ENCODE results near the gene IFIT5.
"Not testable (repeated sequence)": the region's sequence is repeated elsewhere in the genome, so short reads cannot be mapped to it uniquely, and the experiment has no call there.

The IFIT5 gene

DNA sequence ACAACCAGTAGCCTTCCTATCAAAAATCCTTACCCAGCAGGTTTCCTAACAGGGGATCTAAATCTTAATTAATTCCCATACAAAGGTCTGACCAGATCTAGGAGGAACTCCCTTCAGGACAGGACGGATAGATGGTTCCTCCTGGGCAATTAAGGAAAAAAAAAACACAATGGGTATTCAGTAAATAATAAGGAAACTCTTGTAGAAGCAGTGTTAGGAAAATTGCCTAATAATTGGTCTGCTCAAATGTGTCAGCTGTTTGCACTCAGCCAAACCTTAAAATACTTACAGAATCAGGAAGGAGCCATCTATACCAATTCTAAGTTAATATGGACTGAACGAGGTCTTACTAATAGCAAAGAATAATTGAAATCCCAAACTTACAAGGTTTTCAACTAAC is 3.2 kb upstream of the IFIT5 start:
- H3K27me3 Mint-ChIP-seq, H3K27ac Mint-ChIP-seq, H3K4me3 Mint-ChIP-seq: not testable (repeated sequence)

GRCh38 chr10:89412276-89412675 is 2.1 kb upstream of the IFIT5 start:
- not testable (repeated sequence) for H3K9me3 Mint-ChIP-seq, ATAC-seq, H3K27ac Mint-ChIP-seq, H3K27me3 Mint-ChIP-seq
- Mint-ChIP-seq H3K4me3 (peak overlapping the region; percentile 31 to 48), H3K4me1 (peaks cover 39% of the 10 kb centered on the region)
- DNase-seq: peak; percentile 40 to 48

More for the DNA sequence above, 3.2 kb upstream of the IFIT5 start:
- ATAC-seq, H3K9me3 Mint-ChIP-seq, DNase-seq: not testable (repeated sequence)
- H3K4me1 Mint-ChIP-seq: peaks cover 31% of the 10 kb centered on the region

GRCh38 chr10:89413398-89413912 is 913 bp upstream of the IFIT5 start:
- Mint-ChIP-seq H3K9me3 (peaks cover 5 to 10% of the 10 kb centered on the region in 2 donors), H3K27ac (peak overlapping the region; percentile 97 to 98), H3K4me1 (peaks cover 51% of the 10 kb centered on the region)

DNA sequence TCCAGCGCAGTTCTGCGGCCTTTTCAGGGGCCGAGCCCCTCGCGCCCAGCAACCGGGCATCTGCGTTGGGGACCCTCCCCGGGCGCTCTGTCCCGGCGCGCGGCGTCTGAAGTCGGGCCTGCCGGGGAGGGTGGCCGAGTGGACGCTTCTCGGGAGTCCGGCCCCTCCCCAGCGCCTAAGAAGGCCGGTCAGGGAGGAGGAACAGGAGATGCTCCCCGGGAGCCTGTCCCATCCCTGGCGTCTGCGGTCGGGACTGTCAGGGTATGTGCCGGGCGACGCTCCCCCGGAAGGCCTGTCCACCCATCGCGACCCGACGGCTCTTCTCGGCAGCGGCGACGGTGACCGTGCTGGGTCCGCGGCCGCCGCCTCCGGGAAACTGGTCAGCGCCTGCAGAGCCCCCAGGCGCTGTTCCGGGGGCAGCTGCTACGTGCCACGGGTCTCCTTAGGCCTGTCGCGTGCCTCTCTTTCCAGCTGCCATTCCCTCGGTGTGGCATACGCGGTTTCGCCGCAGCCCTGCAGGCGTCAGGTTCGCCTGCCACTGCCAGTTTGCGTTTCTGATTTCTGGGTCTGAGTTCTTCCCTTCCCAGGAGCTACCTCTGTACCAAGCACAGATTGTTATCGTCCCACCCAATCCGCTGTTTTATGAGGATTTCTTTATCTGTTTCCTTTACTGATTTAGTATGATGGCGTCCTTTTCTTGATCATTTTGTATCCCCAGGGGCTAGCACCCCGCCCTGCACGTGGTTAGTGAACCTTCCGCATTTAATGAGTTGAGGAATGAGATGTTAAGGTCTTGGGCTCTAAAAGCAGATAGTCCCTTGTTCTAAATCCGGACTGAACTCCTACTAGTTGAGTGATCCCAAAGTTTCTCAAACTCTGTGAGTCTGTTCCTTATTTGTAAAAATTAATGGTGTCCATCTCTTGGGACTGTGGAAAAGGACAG is 782 bp downstream of the IFIT5 start:
- ATAC-seq: peak; percentile 66
- DNase-seq: peak in 1 of 2 donors; percentile 23
- peak overlapping the region; percentile 95 to 97 for H3K27ac Mint-ChIP-seq
- H3K9me3 Mint-ChIP-seq: peaks cover 5 to 10% of the 10 kb centered on the region in 2 donors
- peaks cover 51% of the 10 kb centered on the region for H3K4me1 Mint-ChIP-seq
- no peaks in the 10 kb centered on the region for H3K27me3 Mint-ChIP-seq
- peak overlapping the region; percentile 96 to 99 for H3K4me3 Mint-ChIP-seq

More at GRCh38 chr10:89413398-89413912, 913 bp upstream of the IFIT5 start:
- no peak for ATAC-seq
- Mint-ChIP-seq H3K27me3 (no peaks in the 10 kb centered on the region), H3K4me3 (peak overlapping the region; percentile 96 to 99)
- no peak for DNase-seq

DNA sequence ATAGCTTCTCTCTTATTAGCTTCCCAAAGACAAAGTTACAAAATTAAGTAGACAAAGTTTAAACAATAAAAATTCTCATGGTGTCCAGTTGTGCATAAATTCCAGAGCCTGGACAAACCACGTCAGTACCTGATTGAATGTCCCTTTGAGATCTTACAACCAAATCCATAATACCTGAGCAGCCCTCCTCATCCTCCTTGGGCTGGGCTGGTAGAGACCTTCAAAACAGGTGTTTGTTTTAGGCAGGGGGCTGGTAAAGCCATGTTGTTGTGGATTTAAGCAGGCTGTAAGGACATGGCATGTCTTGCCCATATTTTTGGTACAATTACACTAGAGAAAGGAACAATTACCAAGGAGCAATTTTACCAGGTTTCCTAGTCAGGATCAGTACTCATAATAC is 2.1 kb downstream of the IFIT5 start:
- ATAC-seq (no peak), DNase-seq (no peak)
- Mint-ChIP-seq H3K9me3 (peaks cover 5 to 10% of the 10 kb centered on the region in 2 donors), H3K27ac (peak overlapping the region in 1 of 2 donors; percentile 25), H3K27me3 (no peaks in the 10 kb centered on the region), H3K4me3 (peak overlapping the region; percentile 96 to 99), H3K4me1 (peaks cover 44% of the 10 kb centered on the region)

- Mint-ChIP-seq H3K27me3 (no peaks in the 10 kb centered on the region), H3K9me3 (no peaks in the 10 kb centered on the region), H3K4me1 (peaks cover 31% of the 10 kb centered on the region), H3K4me3 (peak overlapping the region in 1 of 2 donors; percentile 6), H3K27ac (no peak overlapping the region)
- no peak for DNase-seq
- no peak for ATAC-seq
These were observed 5.2 kb downstream of the IFIT5 start for GRCh38 chr10:89419548-89419947.

DNA sequence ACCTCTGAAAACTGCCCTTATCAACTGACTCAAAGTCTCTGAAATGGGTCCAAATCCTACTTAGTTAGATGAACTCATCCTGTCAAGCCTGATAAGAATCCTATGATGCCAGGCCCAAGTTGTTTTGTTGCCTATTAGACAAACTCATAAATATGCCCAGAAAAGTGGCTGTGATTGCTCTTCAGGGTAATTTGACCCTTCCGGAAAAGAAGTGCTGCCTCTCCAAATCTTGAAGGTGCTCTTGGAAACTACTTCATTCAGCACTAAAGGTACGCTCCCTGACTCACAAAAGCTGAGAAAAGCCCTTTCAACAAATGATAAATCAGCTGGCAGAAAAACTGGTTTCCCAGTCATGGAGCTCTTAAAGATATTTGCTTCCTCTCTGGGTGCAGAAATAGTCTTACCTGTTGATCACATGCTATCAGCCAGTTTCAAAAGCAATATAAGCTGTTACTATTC is 6.7 kb downstream of the IFIT5 start:
- Mint-ChIP-seq H3K9me3 (no peaks in the 10 kb centered on the region), H3K27ac (no peak overlapping the region), H3K27me3 (no peaks in the 10 kb centered on the region), H3K4me3 (no peak overlapping the region), H3K4me1 (peaks cover 21% of the 10 kb centered on the region)
- DNase-seq (no peak), ATAC-seq (no peak)

- H3K27ac Mint-ChIP-seq: no peak overlapping the region
- peaks cover 9% of the 10 kb centered on the region for H3K27me3 Mint-ChIP-seq
- H3K4me1 Mint-ChIP-seq: no peaks in the 10 kb centered on the region
- DNase-seq (no peak), ATAC-seq (no peak)
- no peak overlapping the region for H3K4me3 Mint-ChIP-seq
- H3K9me3 Mint-ChIP-seq: no peaks in the 10 kb centered on the region
These were observed 10.6 kb downstream of the IFIT5 start for GRCh38 chr10:89425000-89425399.

- Mint-ChIP-seq H3K27ac (no peak overlapping the region), H3K4me3 (no peak overlapping the region), H3K9me3 (no peaks in the 10 kb centered on the region), H3K4me1 (no peaks in the 10 kb centered on the region), H3K27me3 (peaks cover 9% of the 10 kb centered on the region)
- no peak for DNase-seq
- ATAC-seq: peak; percentile 64
These were observed 12.0 kb downstream of the IFIT5 start for GRCh38 chr10:89426230-89426868.

- Mint-ChIP-seq H3K9me3 (no peaks in the 10 kb centered on the region), H3K4me3 (no peak overlapping the region), H3K27me3 (peaks cover 9% of the 10 kb centered on the region), H3K27ac (no peak overlapping the region), H3K4me1 (no peaks in the 10 kb centered on the region)
- no peak for DNase-seq
- ATAC-seq: no peak
These were observed 13.3 kb downstream of the IFIT5 start for GRCh38 chr10:89427629-89428028.

DNA sequence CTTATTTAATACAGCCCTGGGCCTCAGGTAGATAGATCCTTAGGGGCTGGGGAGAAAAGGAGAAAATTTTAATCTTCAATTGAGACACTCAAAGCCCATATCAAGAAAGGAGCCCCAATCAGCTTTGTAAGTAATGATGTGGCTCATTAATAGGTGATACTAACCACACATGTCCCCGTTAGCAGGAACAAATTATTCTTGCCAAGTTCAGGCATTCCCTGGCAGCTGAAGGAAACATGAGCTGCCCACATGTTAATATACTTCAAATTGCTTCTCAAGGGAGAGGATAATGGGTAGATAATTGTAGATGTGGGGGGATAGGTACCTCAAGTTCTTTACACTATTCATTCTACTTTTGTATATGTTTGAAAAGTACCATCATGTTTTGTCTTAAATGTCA is 14.5 kb downstream of the IFIT5 start:
- H3K9me3 Mint-ChIP-seq: no peaks in the 10 kb centered on the region
- no peak overlapping the region for H3K4me3 Mint-ChIP-seq
- H3K27me3 Mint-ChIP-seq: peaks cover 9% of the 10 kb centered on the region
- no peaks in the 10 kb centered on the region for H3K4me1 Mint-ChIP-seq
- ATAC-seq (no peak), DNase-seq (no peak)
- H3K27ac Mint-ChIP-seq: no peak overlapping the region

GRCh38 chr10:89431977-89432376 is 17.6 kb downstream of the IFIT5 start:
- Mint-ChIP-seq H3K27me3 (peaks cover 14% of the 10 kb centered on the region), H3K9me3 (no peaks in the 10 kb centered on the region), H3K4me1 (no peaks in the 10 kb centered on the region), H3K27ac (no peak overlapping the region), H3K4me3 (no peak overlapping the region)
- no peak for DNase-seq
- no peak for ATAC-seq

DNA sequence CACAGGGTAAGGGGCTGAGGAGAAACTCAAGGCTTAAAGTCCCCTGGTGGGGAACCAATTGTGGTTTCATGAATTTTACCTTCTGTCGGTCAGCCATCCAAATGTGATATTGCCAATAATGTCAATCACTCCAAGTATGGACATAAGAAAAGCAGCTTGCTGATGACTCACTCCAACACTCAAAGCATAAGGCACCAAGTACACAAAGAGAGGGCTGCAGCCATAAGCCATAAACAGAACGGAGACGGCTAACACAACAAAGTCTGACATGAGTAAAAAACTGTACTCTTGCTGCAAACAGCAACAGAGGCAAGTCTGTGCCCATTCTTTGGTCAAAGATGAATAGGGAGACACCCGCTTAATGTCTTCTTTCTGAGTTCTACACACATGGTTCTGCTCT is 24.2 kb downstream of the IFIT5 start:
- Mint-ChIP-seq H3K27ac (no peak overlapping the region), H3K4me1 (no peaks in the 10 kb centered on the region), H3K9me3 (no peaks in the 10 kb centered on the region), H3K27me3 (peaks cover 20% of the 10 kb centered on the region), H3K4me3 (no peak overlapping the region)
- ATAC-seq: no peak
- no peak for DNase-seq

GRCh38 chr10:89440226-89441009 is 26.1 kb downstream of the IFIT5 start:
- Mint-ChIP-seq H3K27ac (no peak overlapping the region), H3K4me1 (no peaks in the 10 kb centered on the region), H3K4me3 (no peak overlapping the region), H3K9me3 (no peaks in the 10 kb centered on the region), H3K27me3 (peaks cover 20% of the 10 kb centered on the region)
- DNase-seq (no peak), ATAC-seq (no peak)

GRCh38 chr10:89442289-89442688 is 27.9 kb downstream of the IFIT5 start:
- no peak overlapping the region for H3K27ac Mint-ChIP-seq
- no peak overlapping the region for H3K4me3 Mint-ChIP-seq
- no peaks in the 10 kb centered on the region for H3K4me1 Mint-ChIP-seq
- H3K27me3 Mint-ChIP-seq: peaks cover 25% of the 10 kb centered on the region
- peak; percentile 37 for ATAC-seq
- DNase-seq: no peak
- H3K9me3 Mint-ChIP-seq: peaks cover 0 to 8% of the 10 kb centered on the region in 2 donors
